Endothelial cell (in vitro differentiated cells): ENCODE data around the gene CHM. TPM values are rescaled to one million over a fixed set of nuclear protein-coding genes. Genes with fewer than 3 reads are reported as not detected.
"Not testable (repeated sequence)": the region's sequence is repeated elsewhere in the genome, so short reads cannot be mapped to it uniquely, and the experiment has no call there.

Experiments
- DNase-seq: peaks from one replicate; pipeline ENCODE4 v3.0.0; 2021; ENCODE audit warnings: low spot score
- H3K27ac Mint-ChIP-seq: one replicate; pipeline ENCODE4 v1.8.0; 2021; ENCODE audit warnings: mixed read lengths, inconsistent platforms; ENCODE audit not compliant: unreplicated experiment
- H3K27me3 Mint-ChIP-seq: one replicate; pipeline ENCODE4 v1.8.0; 2021; ENCODE audit warnings: mild to moderate bottlenecking, moderate library complexity, mixed read lengths, inconsistent platforms; ENCODE audit not compliant: unreplicated experiment
- H3K36me3 Mint-ChIP-seq: one replicate; pipeline ENCODE4 v1.8.0; 2021; ENCODE audit warnings: mild to moderate bottlenecking, low read depth, mixed read lengths, inconsistent platforms; ENCODE audit not compliant: unreplicated experiment
- H3K4me1 Mint-ChIP-seq: one replicate; pipeline ENCODE4 v1.8.0; 2021; ENCODE audit warnings: mild to moderate bottlenecking, mixed read lengths, inconsistent platforms; ENCODE audit not compliant: unreplicated experiment
- H3K4me3 Mint-ChIP-seq: one replicate; pipeline ENCODE4 v1.8.0; 2021; ENCODE audit warnings: mild to moderate bottlenecking, mixed read lengths, inconsistent platforms; ENCODE audit not compliant: unreplicated experiment
- H3K9me3 Mint-ChIP-seq: one replicate; pipeline ENCODE4 v1.8.0; 2021; ENCODE audit warnings: mixed read lengths, inconsistent platforms; ENCODE audit not compliant: unreplicated experiment
- CTCF ChIP-seq: fragments of 200-600 bp; sonication (generic); IDR thresholded peaks from one replicate; pipeline ENCODE4 v1.5.0; 2021; ENCODE audit warnings: antibody characterized with exemption; ENCODE audit not compliant: unreplicated experiment
- total RNA-seq: library from RNA; stranded (reverse); fragmentation: NEBNext Ultra II Directional; extraction: Animal tissue kit (Norgen Biotek cat#: 25700); gene quantifications from one replicate; pipeline ENCODE4 v1.2.1, GENCODE V29; 2021; ENCODE audit not compliant: unreplicated experiment

Gene CHM
- total RNA-seq, 1 donor from 2014 or later: 18.1 TPM

DNA sequence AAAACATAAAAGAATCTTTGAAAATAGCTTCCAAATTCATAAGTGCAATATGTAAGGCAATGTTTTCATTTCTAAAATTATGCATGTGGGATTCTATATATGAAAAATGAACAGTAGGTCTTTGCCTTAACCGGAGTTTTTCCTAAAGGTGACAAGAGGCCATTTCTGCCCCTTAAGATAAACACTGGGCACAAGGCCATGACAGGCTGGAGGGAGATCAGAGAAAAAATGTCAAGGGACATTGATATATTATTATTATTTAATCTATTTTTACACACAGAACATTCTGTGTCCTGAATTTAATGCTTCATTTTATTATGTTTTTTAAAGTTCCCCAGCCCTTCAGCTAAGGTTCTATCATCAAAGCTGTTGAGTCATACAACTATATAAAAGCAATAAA lies 118.8 kb downstream of the CHM start:
- no peak for TF ChIP-seq CTCF
- Mint-ChIP-seq H3K4me1 (no peaks in the 10 kb centered on the region), H3K27me3 (no peaks in the 10 kb centered on the region), H3K4me3 (no peak overlapping the region), H3K9me3 (no peaks in the 10 kb centered on the region), H3K36me3 (no peaks in the 10 kb centered on the region), H3K27ac (no peak overlapping the region)
- DNase-seq: no peak

DNA sequence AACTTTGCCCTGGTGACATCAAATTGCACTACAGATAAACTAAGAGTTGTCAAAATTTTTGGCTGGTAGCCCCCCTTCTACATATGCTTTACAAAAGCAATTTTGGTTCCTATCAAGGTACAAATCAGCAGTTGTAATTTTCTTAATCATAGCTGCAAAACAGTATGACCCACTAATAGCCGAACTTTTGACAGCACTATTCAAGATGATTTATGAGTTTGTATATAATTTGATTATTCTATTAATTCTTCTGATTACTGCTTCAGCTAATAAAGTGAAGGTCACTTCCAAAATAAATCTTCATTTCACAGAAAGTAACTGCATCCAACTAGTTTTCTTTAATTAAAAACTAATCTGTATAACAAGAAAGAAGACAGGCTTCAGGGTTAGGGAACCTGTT lies 119.6 kb downstream of the CHM start:
- no peaks in the 10 kb centered on the region for H3K9me3 Mint-ChIP-seq
- H3K4me1 Mint-ChIP-seq: no peaks in the 10 kb centered on the region
- H3K27me3 Mint-ChIP-seq: no peaks in the 10 kb centered on the region
- no peak overlapping the region for H3K27ac Mint-ChIP-seq
- no peak overlapping the region for H3K4me3 Mint-ChIP-seq
- DNase-seq: no peak
- H3K36me3 Mint-ChIP-seq: no peaks in the 10 kb centered on the region
- TF ChIP-seq CTCF: no peak

DNA sequence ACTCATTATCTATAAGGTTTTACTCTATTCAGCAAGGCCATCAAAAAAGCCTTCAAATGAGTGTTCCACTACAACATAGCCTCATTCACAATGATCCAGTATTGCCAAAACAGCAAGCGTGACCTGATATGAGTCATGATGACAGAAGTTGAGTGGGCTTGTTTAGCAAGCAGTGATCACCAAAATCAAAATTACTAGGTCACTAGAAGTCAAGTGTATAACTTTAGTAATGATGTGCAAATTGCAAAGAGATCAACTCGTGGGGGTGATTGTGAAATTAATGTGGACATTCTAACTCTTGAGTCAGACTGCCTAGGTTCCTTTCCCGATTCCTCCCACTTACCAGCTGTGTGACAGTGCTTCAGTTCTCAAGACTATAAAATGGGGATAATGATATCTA lies 124.5 kb downstream of the CHM start:
- no peak for TF ChIP-seq CTCF
- no peaks in the 10 kb centered on the region for H3K36me3 Mint-ChIP-seq

GRCh38 chrX:85916656-85917280 lies 130.6 kb downstream of the CHM start:
- H3K4me3 Mint-ChIP-seq, H3K27me3 Mint-ChIP-seq, H3K4me1 Mint-ChIP-seq, H3K9me3 Mint-ChIP-seq, DNase-seq, H3K36me3 Mint-ChIP-seq, H3K27ac Mint-ChIP-seq: not testable (repeated sequence)

More for the DNA sequence above, 124.5 kb downstream of the CHM start:
- H3K27me3 Mint-ChIP-seq: peaks cover 4% of the 10 kb centered on the region
- H3K4me1 Mint-ChIP-seq: no peaks in the 10 kb centered on the region
- H3K27ac Mint-ChIP-seq: no peak overlapping the region
- no peak overlapping the region for H3K4me3 Mint-ChIP-seq
- H3K9me3 Mint-ChIP-seq: no peaks in the 10 kb centered on the region
- DNase-seq: no peak

DNA sequence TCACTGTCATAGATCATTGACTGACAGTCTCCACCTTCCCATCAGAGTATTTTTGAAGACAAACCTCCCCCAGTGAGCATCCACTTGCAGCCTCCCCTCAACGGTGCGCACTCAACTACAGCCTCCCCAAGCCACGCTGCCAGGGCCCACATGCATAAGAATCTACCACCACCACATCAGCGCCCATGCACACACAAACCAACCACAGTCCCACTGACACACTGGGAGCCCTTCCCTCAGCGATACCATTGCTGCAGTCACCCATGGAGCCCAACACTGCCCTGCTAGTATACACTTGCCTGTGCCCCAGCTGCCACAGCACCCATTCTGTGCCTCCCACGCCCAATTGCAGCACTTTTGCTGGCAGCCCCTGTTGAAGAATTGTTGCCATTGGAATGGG lies 132.9 kb downstream of the CHM start:
- Mint-ChIP-seq H3K4me1 (no peaks in the 10 kb centered on the region), H3K27ac (no peak overlapping the region), H3K36me3 (peaks cover 4% of the 10 kb centered on the region), H3K4me3 (no peak overlapping the region), H3K9me3 (no peaks in the 10 kb centered on the region), H3K27me3 (peaks cover 4% of the 10 kb centered on the region)
- no peak for DNase-seq
- TF ChIP-seq CTCF: no peak

GRCh38 chrX:85907316-85907715 lies 140.0 kb downstream of the CHM start:
- no peak for DNase-seq
- no peak for TF ChIP-seq CTCF
- Mint-ChIP-seq H3K27ac (no peak overlapping the region), H3K4me3 (no peak overlapping the region), H3K4me1 (no peaks in the 10 kb centered on the region), H3K27me3 (no peaks in the 10 kb centered on the region), H3K36me3 (no peaks in the 10 kb centered on the region), H3K9me3 (no peaks in the 10 kb centered on the region)
